Neuron (in vitro differentiated cells): ENCODE results near the gene IWS1.

Experiments
- H2AFZ ChIP-seq: one replicate; pipeline ENCODE4 v1.6.1; 2013; ENCODE audit warnings: low read depth, mild to moderate bottlenecking, inconsistent platforms, low read length, moderate library complexity
- H3K27me3 ChIP-seq: one replicate; pipeline ENCODE4 v1.6.1; 2013; ENCODE audit warnings: low read length; ENCODE audit not compliant: insufficient read depth
- H3K36me3 ChIP-seq: one replicate; pipeline ENCODE4 v1.6.1; 2013; ENCODE audit warnings: low read length; ENCODE audit not compliant: insufficient read depth
- H3K4me1 ChIP-seq: one replicate; pipeline ENCODE4 v1.6.1; 2013; ENCODE audit warnings: low read length; ENCODE audit not compliant: insufficient read depth
- H3K4me3 ChIP-seq: 2 replicates; pipeline ENCODE4 v1.5.1; 2013; ENCODE audit warnings: mild to moderate bottlenecking, low read length, moderate library complexity
- H3K9me3 ChIP-seq: one replicate; pipeline ENCODE4 v1.6.1; 2013; ENCODE audit warnings: low read length

The IWS1 gene

DNA sequence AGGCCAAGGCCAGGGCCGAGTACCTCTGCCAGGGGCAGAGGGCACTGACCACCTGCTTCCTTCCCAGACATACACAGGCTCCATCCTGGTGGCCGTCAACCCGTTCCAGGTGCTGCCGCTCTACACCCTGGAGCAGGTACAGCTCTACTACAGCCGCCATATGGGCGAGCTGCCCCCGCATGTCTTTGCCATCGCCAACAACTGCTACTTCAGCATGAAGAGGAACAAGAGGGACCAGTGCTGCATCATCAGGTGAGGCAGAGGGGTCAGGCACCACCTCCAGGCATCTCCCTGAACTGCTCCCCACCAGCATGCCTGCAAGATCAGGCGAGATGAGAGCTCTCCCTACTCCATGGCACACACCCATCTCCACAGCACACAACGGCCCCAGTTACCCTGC lies 40.3 kb upstream of the IWS1 start:
- Histone ChIP-seq H3K9me3 (no peaks in the 10 kb centered on the region), H3K27me3 (peaks cover 23% of the 10 kb centered on the region), H3K4me1 (no peaks in the 10 kb centered on the region), H2AFZ (no peak overlapping the region), H3K36me3 (no peaks in the 10 kb centered on the region), H3K4me3 (no peak overlapping the region)

DNA sequence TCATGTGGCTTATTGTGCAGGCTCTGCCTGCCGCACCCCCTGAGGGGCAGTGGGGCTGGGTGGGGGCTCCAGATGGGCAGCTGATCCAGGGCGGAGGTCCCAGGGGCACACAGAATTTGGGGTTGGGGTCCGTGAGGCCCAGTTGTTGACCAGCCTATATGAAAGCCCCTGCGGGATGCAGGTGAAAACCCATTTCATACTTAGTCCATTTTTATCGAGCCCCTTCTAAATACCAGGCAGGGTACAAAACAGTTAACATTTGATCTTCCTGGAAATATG lies 39.8 kb upstream of the IWS1 start:
- H3K27me3 ChIP-seq, result peaks cover 22% of the 10 kb centered on the region
- no peak overlapping the region for H2AFZ ChIP-seq
- H3K4me3 ChIP-seq, result no peak overlapping the region
- no peaks in the 10 kb centered on the region for H3K36me3 ChIP-seq
- H3K9me3 ChIP-seq, result no peaks in the 10 kb centered on the region
- H3K4me1 ChIP-seq, result no peaks in the 10 kb centered on the region

DNA sequence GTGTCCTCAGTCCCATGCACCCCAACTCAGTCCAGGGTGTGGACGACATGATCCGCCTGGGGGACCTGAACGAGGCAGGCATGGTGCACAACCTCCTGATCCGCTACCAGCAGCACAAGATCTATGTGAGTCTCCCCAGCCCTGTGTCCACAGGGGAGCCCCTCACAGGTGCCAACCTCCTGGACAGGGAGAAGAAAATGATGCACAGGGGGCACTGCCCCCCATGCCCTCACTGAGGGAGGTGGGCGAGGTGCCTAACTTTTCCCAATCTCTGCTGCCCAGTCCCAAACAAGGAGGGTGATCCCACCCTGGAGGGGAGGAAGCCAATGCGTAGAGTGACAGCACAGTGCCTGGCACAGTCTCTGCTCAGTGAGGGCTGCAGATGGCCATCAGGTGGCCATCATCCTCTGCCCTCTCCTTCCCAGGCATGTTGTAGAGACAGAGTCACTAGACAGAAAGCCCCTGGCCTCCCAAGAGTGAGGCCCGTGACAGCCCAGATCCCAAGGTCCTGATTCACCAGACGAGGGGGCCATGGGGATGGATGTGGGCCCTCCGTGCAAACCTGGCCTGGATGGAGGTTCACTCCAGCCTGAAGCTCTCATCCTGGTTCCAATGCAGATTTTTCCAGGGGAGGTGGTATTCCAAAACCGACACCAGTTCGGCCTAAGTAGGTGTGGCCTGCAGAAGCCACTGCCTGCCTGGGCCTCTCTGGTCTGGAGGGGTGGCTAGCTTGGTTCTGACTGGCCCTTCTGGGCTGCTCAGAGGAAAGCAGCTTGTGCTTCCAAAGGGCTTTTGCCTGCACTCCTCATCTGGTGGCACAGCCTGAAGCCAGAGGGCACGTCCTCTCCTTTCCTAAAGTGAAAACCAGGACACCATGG lies 39.2 kb upstream of the IWS1 start:
- no peaks in the 10 kb centered on the region for H3K9me3 ChIP-seq
- H2AFZ ChIP-seq, result no peak overlapping the region
- peaks cover 18% of the 10 kb centered on the region for H3K27me3 ChIP-seq
- H3K36me3 ChIP-seq, result no peaks in the 10 kb centered on the region
- H3K4me3 ChIP-seq, result no peak overlapping the region
- no peaks in the 10 kb centered on the region for H3K4me1 ChIP-seq

DNA sequence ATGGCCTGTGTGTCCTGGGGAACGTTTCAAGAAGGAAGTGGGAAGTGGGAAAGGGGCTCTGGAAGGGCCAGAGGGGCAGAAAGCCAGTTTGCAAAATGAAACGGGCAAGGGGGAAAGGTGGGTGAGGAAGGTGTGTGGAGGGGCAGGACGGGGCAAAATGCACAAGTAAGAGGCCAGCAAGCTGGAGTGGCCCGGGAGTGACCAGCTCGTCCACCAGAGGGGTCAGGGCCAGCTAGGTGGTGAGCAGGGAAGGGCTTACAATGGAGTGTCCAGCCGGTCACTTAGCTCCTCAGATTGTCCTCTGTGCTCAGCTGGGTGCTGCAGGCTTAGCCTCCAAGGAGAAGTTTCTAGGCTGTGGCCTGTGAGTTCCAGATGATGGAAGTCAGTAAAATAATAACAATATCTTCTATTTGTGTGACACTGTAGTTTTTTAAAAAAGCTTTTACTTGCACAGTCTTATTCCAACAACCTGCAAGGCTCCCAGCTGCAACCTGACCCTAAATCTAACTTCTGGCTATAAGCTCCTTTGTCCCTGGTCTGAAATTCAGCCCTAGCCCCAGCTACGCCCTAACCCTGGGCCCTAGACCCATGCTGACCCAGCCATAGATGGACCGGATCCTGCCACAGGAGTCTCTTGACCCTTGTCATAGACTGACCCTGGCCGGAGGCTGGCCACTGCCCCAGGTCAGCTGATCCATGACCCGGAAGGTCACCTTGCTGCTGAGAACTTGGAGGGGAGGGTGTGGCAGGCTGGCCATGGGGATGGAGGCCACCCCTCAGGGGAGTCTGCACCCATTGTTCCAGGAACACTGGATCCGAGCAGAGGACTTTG lies 38.4 kb upstream of the IWS1 start:
- H3K36me3 ChIP-seq, result no peaks in the 10 kb centered on the region
- H3K4me3 ChIP-seq, result no peak overlapping the region
- peaks cover 13% of the 10 kb centered on the region for H3K27me3 ChIP-seq
- no peak overlapping the region for H2AFZ ChIP-seq
- H3K4me1 ChIP-seq, result no peaks in the 10 kb centered on the region
- H3K9me3 ChIP-seq, result no peaks in the 10 kb centered on the region

DNA sequence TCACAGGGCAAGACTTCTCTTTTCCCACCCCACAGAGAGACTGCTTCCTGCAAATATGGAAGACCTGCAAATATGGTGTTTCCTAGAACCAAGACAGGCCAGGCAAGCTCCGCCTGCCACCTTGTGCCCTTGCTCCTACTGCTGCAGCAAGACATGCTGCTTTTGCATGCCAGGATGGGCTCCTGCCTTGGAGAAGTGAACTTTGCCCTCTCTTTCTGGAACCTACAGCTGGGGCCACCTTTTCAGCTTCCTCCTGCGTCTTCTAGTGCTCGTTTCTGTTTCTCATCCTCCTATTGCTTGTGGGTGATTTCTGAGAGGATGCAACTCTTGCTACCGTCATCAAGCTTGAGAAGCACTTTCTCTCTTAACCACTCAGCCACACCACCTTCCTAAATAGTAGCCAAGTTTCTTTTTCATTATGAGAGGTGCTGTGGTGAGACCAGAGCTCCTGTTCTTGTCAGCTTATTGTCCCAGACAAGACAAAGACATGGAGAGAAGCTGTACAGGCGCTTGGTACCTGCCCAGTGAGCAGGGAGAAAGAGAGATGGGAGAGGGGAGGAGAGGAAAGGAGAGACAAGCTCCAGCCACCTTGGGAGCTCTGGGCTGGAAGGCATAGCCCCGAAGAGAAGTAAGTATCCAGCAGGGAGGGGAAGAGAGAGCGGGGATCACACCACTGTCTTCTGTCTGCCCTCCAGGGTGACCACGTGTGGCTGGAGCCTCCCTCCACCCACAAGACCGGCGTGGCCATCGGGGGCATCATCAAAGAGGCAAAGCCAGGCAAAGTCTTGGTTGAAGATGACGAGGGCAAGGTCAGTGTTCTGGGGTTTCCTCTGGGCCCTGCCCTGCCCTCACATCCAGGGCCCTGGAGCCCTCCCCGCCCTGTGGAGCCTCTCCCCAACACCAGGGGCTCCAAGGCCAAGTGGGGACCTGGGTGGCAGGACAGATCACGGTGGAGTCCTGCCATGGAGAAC lies 37.5 kb upstream of the IWS1 start:
- peaks cover 14% of the 10 kb centered on the region for H3K27me3 ChIP-seq
- H3K36me3 ChIP-seq, result no peaks in the 10 kb centered on the region
- no peak overlapping the region for H3K4me3 ChIP-seq
- H3K4me1 ChIP-seq, result no peaks in the 10 kb centered on the region
- H2AFZ ChIP-seq, result no peak overlapping the region
- no peaks in the 10 kb centered on the region for H3K9me3 ChIP-seq

DNA sequence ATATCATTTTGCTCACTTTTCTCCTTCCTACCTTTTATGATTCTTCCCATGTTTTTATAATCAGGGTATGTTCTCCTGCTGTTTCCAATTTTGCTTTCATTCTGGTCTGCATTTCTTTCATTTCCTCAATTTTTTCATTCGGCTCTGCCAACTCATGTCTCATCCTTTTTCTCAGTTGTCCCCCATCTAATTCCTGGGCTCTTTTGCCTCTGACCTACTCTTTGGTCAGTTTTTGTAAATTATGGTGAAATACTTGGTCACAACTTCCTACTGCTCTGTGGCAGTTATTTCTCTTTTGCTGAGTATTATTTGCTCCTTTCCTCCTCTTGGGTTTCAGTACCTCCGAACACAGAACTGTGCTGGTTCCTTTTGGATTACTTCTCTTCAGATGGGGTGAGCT lies 36.6 kb upstream of the IWS1 start:
- Histone ChIP-seq H3K4me3 (no peak overlapping the region), H3K36me3 (no peaks in the 10 kb centered on the region), H3K9me3 (no peaks in the 10 kb centered on the region), H3K27me3 (peaks cover 11% of the 10 kb centered on the region), H3K4me1 (no peaks in the 10 kb centered on the region), H2AFZ (no peak overlapping the region)

DNA sequence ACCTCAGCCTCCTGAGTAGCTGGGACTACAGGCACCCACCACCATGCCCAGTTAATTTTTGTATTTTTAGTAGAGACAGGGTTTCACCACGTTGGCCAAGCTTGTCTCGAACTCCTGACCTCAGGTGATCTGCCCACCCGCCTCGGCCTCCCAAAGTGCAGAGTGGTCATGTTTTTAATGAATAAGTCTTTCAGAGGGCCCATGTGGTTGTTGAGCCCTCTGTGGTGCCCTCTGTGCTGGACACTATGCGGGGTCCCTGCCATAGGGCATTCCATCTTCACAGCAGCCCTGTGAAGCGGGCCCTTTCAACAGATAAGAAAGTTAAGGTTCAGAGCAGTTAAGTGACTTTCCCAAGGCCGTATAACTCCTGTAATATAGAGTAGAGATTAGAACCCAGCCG lies 35.1 kb upstream of the IWS1 start:
- no peaks in the 10 kb centered on the region for H3K9me3 ChIP-seq
- no peaks in the 10 kb centered on the region for H3K36me3 ChIP-seq

DNA sequence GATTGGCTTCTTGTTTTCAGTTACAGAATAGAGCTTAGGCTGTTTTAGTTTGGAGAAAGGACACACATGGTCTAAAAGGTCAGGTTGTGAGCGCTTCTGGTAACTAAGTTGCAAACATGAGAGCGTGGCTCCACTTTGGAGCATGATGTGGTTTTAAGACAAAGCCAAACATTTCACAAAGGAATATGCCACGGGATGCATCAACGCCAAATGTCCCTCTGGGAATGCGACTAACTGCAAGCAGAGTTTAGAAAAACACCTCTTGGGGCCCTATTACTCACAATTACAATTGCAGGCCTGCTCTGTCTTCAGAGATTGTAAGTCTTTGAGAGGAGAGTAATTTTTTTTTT lies 34.6 kb upstream of the IWS1 start:
- no peaks in the 10 kb centered on the region for H3K36me3 ChIP-seq
- no peak overlapping the region for H2AFZ ChIP-seq
- no peaks in the 10 kb centered on the region for H3K9me3 ChIP-seq
- no peaks in the 10 kb centered on the region for H3K4me1 ChIP-seq
- H3K27me3 ChIP-seq, result peaks cover 8% of the 10 kb centered on the region
- H3K4me3 ChIP-seq, result no peak overlapping the region

More for the DNA sequence above, 35.1 kb upstream of the IWS1 start:
- Histone ChIP-seq H3K4me1 (no peaks in the 10 kb centered on the region), H3K27me3 (peaks cover 8% of the 10 kb centered on the region), H2AFZ (no peak overlapping the region), H3K4me3 (no peak overlapping the region)

DNA sequence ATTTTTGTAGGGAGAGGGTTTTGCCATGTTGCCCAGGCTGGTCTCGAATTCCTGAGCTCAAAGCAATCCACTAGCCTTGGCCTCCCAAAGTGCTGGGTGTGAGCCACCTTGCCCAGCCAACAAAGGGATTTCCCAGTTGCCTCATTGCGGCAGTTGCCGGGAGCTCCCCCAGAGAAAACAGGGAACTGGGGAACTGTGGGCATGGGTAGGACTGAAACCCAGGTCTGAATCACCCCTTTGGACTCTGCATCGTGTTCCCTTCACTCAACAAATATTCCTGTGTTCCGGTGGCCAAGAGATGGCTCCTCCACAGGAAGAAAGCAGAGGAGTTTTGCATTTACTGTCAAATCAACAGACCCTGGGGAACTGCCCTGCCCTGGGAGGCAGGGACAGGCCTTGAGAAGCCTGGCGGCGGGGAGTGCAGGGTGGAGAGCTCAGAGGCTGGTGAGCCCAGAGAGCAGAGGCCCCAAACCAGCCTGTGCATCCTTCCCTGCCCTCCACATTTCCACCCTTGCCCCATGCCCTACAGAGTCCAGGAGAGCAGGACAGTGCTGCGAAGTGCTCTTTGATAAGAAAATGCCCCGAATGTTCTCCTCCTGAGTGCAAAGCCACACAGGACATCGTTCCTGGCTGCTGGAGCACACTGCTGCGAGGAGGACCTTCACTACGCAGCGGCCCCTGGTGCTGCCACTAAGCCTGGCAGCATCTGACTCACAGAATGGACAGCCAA lies 34.1 kb upstream of the IWS1 start:
- H3K4me3 ChIP-seq, result no peak overlapping the region
- H3K36me3 ChIP-seq, result no peaks in the 10 kb centered on the region
- no peaks in the 10 kb centered on the region for H3K4me1 ChIP-seq
- no peaks in the 10 kb centered on the region for H3K9me3 ChIP-seq
- H2AFZ ChIP-seq, result no peak overlapping the region
- peaks cover 8% of the 10 kb centered on the region for H3K27me3 ChIP-seq

DNA sequence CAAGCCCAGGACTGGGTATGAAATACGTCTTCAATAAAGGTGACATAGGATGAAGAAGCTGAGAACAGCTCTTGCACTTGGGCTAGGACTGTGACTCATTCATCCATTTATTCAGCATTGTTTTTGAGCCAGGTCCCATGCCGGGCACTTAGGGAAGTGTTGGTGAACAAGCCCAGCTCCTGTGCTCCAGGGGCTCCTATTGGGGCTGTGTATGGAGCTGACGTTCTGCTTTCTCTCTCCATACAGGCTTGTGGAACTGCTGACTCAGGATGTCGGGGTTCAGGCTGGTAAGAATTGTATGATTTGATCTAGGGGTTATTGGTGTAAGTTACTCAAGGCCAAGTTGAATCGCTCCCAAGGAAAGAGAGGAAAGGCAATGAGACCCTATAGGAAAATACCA lies 33.2 kb upstream of the IWS1 start:
- H2AFZ ChIP-seq, result no peak overlapping the region
- H3K4me3 ChIP-seq, result no peak overlapping the region
- H3K9me3 ChIP-seq, result no peaks in the 10 kb centered on the region
- H3K27me3 ChIP-seq, result peaks cover 8% of the 10 kb centered on the region
- H3K4me1 ChIP-seq, result no peaks in the 10 kb centered on the region
- H3K36me3 ChIP-seq, result no peaks in the 10 kb centered on the region

DNA sequence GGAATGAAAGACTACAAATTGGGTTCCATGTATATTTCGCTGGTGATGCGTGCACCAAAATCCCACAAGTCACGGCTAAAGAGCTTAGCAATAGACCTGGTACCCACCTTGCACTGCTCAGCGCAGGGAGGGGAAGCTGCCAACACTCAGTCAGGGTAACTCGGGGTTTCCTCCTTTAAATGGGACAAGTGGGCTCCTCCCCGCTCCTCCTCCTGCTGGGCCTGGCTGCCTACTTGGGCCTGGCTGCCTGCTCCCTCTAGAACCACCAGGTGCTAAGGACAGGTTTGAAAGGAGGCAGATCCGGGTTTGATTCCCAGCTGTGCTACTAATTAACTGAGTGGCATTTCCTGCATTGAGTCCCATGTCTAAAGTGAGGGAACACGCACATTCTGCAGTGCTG lies 32.6 kb upstream of the IWS1 start:
- H2AFZ ChIP-seq, result no peak overlapping the region
- no peak overlapping the region for H3K4me3 ChIP-seq
- H3K9me3 ChIP-seq, result no peaks in the 10 kb centered on the region
- H3K27me3 ChIP-seq, result peaks cover 8% of the 10 kb centered on the region
- no peaks in the 10 kb centered on the region for H3K36me3 ChIP-seq
- no peaks in the 10 kb centered on the region for H3K4me1 ChIP-seq

DNA sequence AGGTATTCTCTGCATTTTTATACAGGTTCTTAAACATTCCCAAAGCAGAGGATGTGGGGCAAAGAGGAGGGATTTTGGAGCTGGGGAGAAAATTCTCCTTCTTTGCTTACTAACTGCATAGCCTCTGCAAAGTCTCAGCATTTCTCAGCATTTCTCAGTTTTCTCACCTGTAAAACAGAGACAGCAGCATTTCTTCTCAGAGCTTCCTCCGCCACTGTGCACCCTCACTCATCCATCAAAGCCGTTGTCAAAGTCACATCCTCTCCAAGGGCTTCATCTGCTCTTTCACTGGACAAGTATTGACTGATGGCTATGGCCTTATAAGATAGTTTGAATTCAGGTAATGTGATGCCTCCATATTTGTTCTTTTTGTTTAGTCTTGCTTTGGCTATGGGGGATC lies 26.6 kb upstream of the IWS1 start:
- Histone ChIP-seq H3K36me3 (no peaks in the 10 kb centered on the region), H3K27me3 (peaks cover 2% of the 10 kb centered on the region), H3K4me1 (no peaks in the 10 kb centered on the region), H3K9me3 (no peaks in the 10 kb centered on the region), H3K4me3 (no peak overlapping the region), H2AFZ (no peak overlapping the region)
